Body of pancreas (tissue), 4 donors: Measurements from ENCODE around the gene COPA.

Experiments
- POLR2A ChIP-seq, 3 donors: fragments of 450-650 bp; IDR thresholded peaks; one replicate each; pipeline ENCODE4 v1.6.1; 2016; ENCODE audit warnings: antibody characterized with exemption in 3 of 3, mild to moderate bottlenecking in 2 of 3
- TF ChIP-seq, protein P1 (sequence below), 7 experiments: fragments of 450-650 bp in 4 of 7; fragments of 200-600 bp in 3 of 7; sonication (generic) in 3 of 7; IDR thresholded peaks; one replicate each; pipeline ENCODE4 v1.5.1; 2016 to 2019; ENCODE audit warnings: antibody characterized with exemption in 7 of 7

DNA sequence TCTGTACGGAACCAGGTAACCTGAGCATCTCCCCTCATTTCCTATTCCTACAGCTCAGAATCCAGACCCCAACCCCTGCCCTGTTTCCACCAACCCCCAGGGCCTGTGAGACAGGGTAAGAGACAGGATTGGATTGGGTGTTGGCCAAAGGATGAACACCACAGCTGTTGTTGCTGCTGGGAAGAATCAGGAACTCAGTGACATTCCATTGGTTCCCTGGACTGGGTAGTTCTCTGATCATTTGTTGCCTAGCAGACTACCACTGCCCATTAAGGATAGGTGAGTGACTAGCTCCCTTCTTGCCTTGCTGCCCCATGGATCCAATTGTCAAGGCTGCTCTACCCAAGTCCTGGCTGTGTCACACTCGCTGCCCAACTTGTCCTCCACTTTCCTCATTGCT, 10.2 kb upstream of the COPA start:
- TF ChIP-seq, protein P1, sequence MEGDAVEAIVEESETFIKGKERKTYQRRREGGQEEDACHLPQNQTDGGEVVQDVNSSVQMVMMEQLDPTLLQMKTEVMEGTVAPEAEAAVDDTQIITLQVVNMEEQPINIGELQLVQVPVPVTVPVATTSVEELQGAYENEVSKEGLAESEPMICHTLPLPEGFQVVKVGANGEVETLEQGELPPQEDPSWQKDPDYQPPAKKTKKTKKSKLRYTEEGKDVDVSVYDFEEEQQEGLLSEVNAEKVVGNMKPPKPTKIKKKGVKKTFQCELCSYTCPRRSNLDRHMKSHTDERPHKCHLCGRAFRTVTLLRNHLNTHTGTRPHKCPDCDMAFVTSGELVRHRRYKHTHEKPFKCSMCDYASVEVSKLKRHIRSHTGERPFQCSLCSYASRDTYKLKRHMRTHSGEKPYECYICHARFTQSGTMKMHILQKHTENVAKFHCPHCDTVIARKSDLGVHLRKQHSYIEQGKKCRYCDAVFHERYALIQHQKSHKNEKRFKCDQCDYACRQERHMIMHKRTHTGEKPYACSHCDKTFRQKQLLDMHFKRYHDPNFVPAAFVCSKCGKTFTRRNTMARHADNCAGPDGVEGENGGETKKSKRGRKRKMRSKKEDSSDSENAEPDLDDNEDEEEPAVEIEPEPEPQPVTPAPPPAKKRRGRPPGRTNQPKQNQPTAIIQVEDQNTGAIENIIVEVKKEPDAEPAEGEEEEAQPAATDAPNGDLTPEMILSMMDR (IDR thresholded peaks at IDR 0.05): no peak
- no peak for TF ChIP-seq POLR2A (IDR thresholded peaks at IDR 0.05)
